HCT116 (cell line): ENCODE measurements around the gene INSRR. TPM values are rescaled to one million over a fixed set of nuclear protein-coding genes. Genes with fewer than 3 reads are reported as not detected.

Experiments
- ATAC-seq: fragments of 200-7000 bp; cut with Tn5 transposase; 2 replicates; pipeline ENCODE4 v1.9.1; 2020; ENCODE audit warnings: mild to moderate bottlenecking, moderate library complexity
- BruUV-seq: library from RNA; stranded (reverse); fragments of 400-500 nt; replicated peaks from 2 replicates; lab custom pipeline; 2021; lab: Mats Ljungman, UMichigan
- CTCF ChIA-PET: fragments of 300-600 bp; sonication (Branson Sonifier 250); formaldehyde crosslinking; loops from one replicate; lab custom pipeline; 2021; ENCODE audit warnings: antibody characterized with exemption; lab: Charles Lee
- POLR2A ChIA-PET: fragments of 300-600, 350-600 bp; sonication (Branson Sonifier 250); formaldehyde crosslinking; loops from one replicate; lab custom pipeline; 2021; ENCODE audit warnings: antibody characterized with exemption; lab: Charles Lee
- RAD21 ChIA-PET, 2 experiments: fragments of 300-600 bp; sonication (Branson Sonifier 250); formaldehyde crosslinking; loops; one replicate each; lab custom pipeline; 2023; ENCODE audit warnings: low total read pairs in 2 of 2; ENCODE audit not compliant: uncharacterized antibody in 2 of 2, unreplicated experiment in 2 of 2, low non-redundant PET in 1 of 2; lab: Charles Lee
- DNase-seq: peaks from one replicate; pipeline ENCODE4 v3.0.0-alpha.2; 2010; ENCODE audit warnings: low read depth, low spot score
- H2AFZ ChIP-seq: fragments of 200-600 bp; shearing (Covaris generic), sonication (generic); 2 replicates; pipeline ENCODE4 v1.6.1; 2017; ENCODE audit warnings: low read depth, mixed run types, mixed read lengths, antibody characterized with exemption, low read length; ENCODE audit not compliant: poor library complexity, severe bottlenecking
- H3K27ac ChIP-seq: 2 replicates; pipeline ENCODE4 v1.5.1; 2012; ENCODE audit warnings: low read depth, low read length
- H3K27me3 ChIP-seq: fragments of 200-600 bp; sonication (generic); 2 replicates; pipeline ENCODE4 v1.6.1; 2016; ENCODE audit warnings: mixed run types, low read length, mixed read lengths; ENCODE audit not compliant: insufficient read depth
- H3K36me3 ChIP-seq, 2 experiments: fragments of 200-500 bp in 1 of 2; fragments of 200-600 bp in 1 of 2; sonication (Bioruptor generic) in 1 of 2; sonication (generic) in 1 of 2; 2 replicates each; pipeline versions ENCODE4 v1.5.1 to v1.6.1; 2014 to 2016; ENCODE audit warnings: low read length in 2 of 2, inconsistent platforms in 1 of 2, mixed read lengths in 1 of 2, mixed run types in 1 of 2; ENCODE audit not compliant: insufficient read depth in 2 of 2, control insufficient read depth in 1 of 2
- H3K4me1 ChIP-seq, 2 experiments: fragments of 200-600 bp in 1 of 2; sonication (generic) in 1 of 2; 2 replicates each; pipeline versions ENCODE4 v1.5.1 to v1.6.1; 2012 to 2017; ENCODE audit warnings: low read length in 2 of 2, inconsistent platforms in 1 of 2, mild to moderate bottlenecking in 1 of 2, mixed read lengths in 1 of 2, mixed run types in 1 of 2, moderate library complexity in 1 of 2; ENCODE audit not compliant: insufficient read depth in 2 of 2, control insufficient read depth in 1 of 2
- H3K4me2 ChIP-seq: fragments of 200-600 bp; sonication (generic); 2 replicates; pipeline ENCODE4 v1.6.1; 2017; ENCODE audit warnings: mixed run types, low read length, mixed read lengths
- H3K4me3 ChIP-seq, 2 experiments: fragments of 200-600 bp in 1 of 2; sonication (generic) in 1 of 2; replicated peaks in 1 of 2; 2 replicates each; pipeline ENCODE4 v1.5.1; 2011 to 2016; ENCODE audit warnings: low read length in 2 of 2, control low read depth in 1 of 2, low read depth in 1 of 2, mild to moderate bottlenecking in 1 of 2, mixed read lengths in 1 of 2, mixed run types in 1 of 2
- H3K79me2 ChIP-seq: fragments of 200-600 bp; sonication (generic); 2 replicates; pipeline ENCODE4 v1.6.1; 2017; ENCODE audit warnings: mild to moderate bottlenecking, mixed run types, low read length, moderate library complexity, mixed read lengths; ENCODE audit not compliant: insufficient read depth
- H3K9ac ChIP-seq: fragments of 200-600 bp; sonication (generic); 2 replicates; pipeline ENCODE4 v1.6.1; 2016; ENCODE audit warnings: low read length, mixed read lengths
- H3K9me2 ChIP-seq: fragments of 200-600 bp; sonication (generic), shearing (Covaris generic); 2 replicates; pipeline ENCODE4 v1.6.1; 2017; ENCODE audit warnings: mixed run types, mild to moderate bottlenecking, moderate library complexity; ENCODE audit not compliant: insufficient read depth
- H3K9me3 ChIP-seq, 2 experiments: fragments of 200-500 bp in 1 of 2; fragments of 200-600 bp in 1 of 2; sonication (Bioruptor generic) in 1 of 2; sonication (generic) in 1 of 2; 2 replicates each; pipeline ENCODE4 v1.6.1; 2014 to 2017; ENCODE audit warnings: low read length in 2 of 2, mixed read lengths in 2 of 2, inconsistent platforms in 1 of 2, low read depth in 1 of 2, mild to moderate bottlenecking in 1 of 2, mixed run types in 1 of 2, moderate library complexity in 1 of 2; ENCODE audit not compliant: control insufficient read depth in 1 of 2, insufficient read depth in 1 of 2
- H4K20me1 ChIP-seq: fragments of 200-600 bp; sonication (generic), shearing (Covaris generic); 2 replicates; pipeline ENCODE4 v1.6.1; 2017; ENCODE audit warnings: mixed run types, mild to moderate bottlenecking, moderate library complexity; ENCODE audit not compliant: insufficient read depth
- CTCF ChIP-seq, 3 experiments: fragments of 200-600 bp in 1 of 3; sonication (generic) in 1 of 3; IDR thresholded peaks in 2 of 3; conservative IDR thresholded peaks in 1 of 3; 2 replicates each; pipeline ENCODE4 v1.5.1; 2012 to 2017; ENCODE audit warnings: low read depth in 2 of 3, low read length in 2 of 3, antibody characterized with exemption in 1 of 3, borderline replicate concordance in 1 of 3, control low read depth in 1 of 3, mild to moderate bottlenecking in 1 of 3, mixed read lengths in 1 of 3, mixed run types in 1 of 3, moderate library complexity in 1 of 3; ENCODE audit not compliant: insufficient read depth in 1 of 3
- EZH2 ChIP-seq: fragments of 200-600 bp; sonication (generic); IDR thresholded peaks from 2 replicates; pipeline ENCODE4 v1.6.1; 2017; ENCODE audit warnings: antibody characterized with exemption, mixed run types
- POLR2A ChIP-seq: IDR thresholded peaks from 2 replicates; pipeline ENCODE4 v1.7.0; 2011; ENCODE audit warnings: borderline replicate concordance; ENCODE audit not compliant: insufficient read depth, insufficient read length; ENCODE audit errors: extremely low read depth
- REST ChIP-seq: IDR thresholded peaks from 2 replicates; pipeline ENCODE4 v1.6.1; 2012; ENCODE audit warnings: low read depth
- TCF7L2 ChIP-seq: IDR thresholded peaks from 2 replicates; pipeline ENCODE4 v1.7.0; 2011; ENCODE audit warnings: borderline replicate concordance, inconsistent platforms; ENCODE audit not compliant: insufficient read depth, insufficient read length; ENCODE audit errors: extremely low read depth
- ZNF274 ChIP-seq: fragments of 200-500 bp; sonication (Bioruptor generic); IDR thresholded peaks from 2 replicates; pipeline ENCODE4 v1.6.1; 2014; ENCODE audit warnings: mild to moderate bottlenecking, low read depth, low read length, inconsistent platforms
- intact Hi-C: fragments of 100-400 bp; cut with micrococcal nuclease; formaldehyde crosslinking; loops from 2 replicates; pipeline ENCODE4 v1.10.0; 2022
- total RNA-seq: library from RNA; stranded (reverse); gene quantifications from one replicate; pipeline ENCODE4 v1.2.1, GENCODE V29; 2021; ENCODE audit not compliant: unreplicated experiment
- TF ChIP-seq, protein P1 (sequence below): IDR thresholded peaks from 2 replicates; pipeline ENCODE4 v1.6.1; 2012
- TF ChIP-seq, protein P2 (sequence below): IDR thresholded peaks from 2 replicates; pipeline ENCODE4 v1.6.1; 2012

The INSRR gene
- total RNA-seq, 1 experiment from 2014 or later = not detected

GRCh38 chr1:156833603-156834002 is 25.3 kb downstream of the INSRR start:
- Histone ChIP-seq H3K4me1 (no peaks in the 10 kb centered on the region), H3K36me3 (no peaks in the 10 kb centered on the region), H3K27me3 (peaks cover 14% of the 10 kb centered on the region; the same call in 1 of the 2 replicates), H3K9me3 (no peaks in the 10 kb centered on the region), H2AFZ (no peak overlapping the region), H3K79me2 (no peaks in the 10 kb centered on the region), H3K27ac (no peak overlapping the region), H4K20me1 (no peaks in the 10 kb centered on the region), H3K4me3 (no peak overlapping the region), H3K4me2 (no peak overlapping the region), H3K9ac (no peak overlapping the region)
- CTCF ChIA-PET = interaction anchor here (0.6 to 1.4 kb wide), 2 partner anchors 9 to 20 kb away, joined by 3 to 5 read pairs; no protein-coding TSS in a partner anchor
- POLR2A ChIA-PET = no interaction called here
- RAD21 ChIA-PET = no interaction called here
- intact Hi-C loops = no loop called here
- DNase-seq (no peak), ATAC-seq (peak; percentile 67; the same call in 1 of the 2 replicates)
- TF ChIP-seq, protein P1, sequence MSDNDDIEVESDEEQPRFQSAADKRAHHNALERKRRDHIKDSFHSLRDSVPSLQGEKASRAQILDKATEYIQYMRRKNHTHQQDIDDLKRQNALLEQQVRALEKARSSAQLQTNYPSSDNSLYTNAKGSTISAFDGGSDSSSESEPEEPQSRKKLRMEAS = no peak
- TF ChIP-seq POLR2A (no peak), CTCF (IDR thresholded peaks at IDR 0.05 in 2 of 3, conservative IDR thresholded peaks at IDR 0.05 in 1 of 3; ENCODE audit: borderline replicate concordance in 1 of 3, insufficient read depth in 1 of 3, low read depth in 2 of 3, low read length in 2 of 3) (peak in 2 of 3 experiments; percentile 16 to 26; a peak in 3 of 6 replicates)
- TF ChIP-seq, all 23 proteins: peak for 1
- BruUV-seq = no TSS peak
- no peaks in the 10 kb centered on the region for H3K9me2 ChIP-seq

GRCh38 chr1:156832434-156832833 is 26.5 kb downstream of the INSRR start:
- intact Hi-C loops = no loop called here
- no peaks in the 10 kb centered on the region for H4K20me1 ChIP-seq
- H3K27me3 ChIP-seq = peaks cover 14% of the 10 kb centered on the region; the same call in 1 of the 2 replicates
- CTCF ChIA-PET = no interaction called here
- no peaks in the 10 kb centered on the region for H3K79me2 ChIP-seq
- no peak overlapping the region for H3K9ac ChIP-seq
- H3K4me3 ChIP-seq = no peak overlapping the region
- ATAC-seq = peak; percentile 52; the same call in 1 of the 2 replicates
- no peak overlapping the region for H3K27ac ChIP-seq
- no peaks in the 10 kb centered on the region for H3K36me3 ChIP-seq
- no peak overlapping the region for H3K4me2 ChIP-seq
- no peaks in the 10 kb centered on the region for H3K4me1 ChIP-seq
- DNase-seq = no peak
- POLR2A ChIA-PET = interaction anchor here (0.9 kb wide), 1 partner anchor 10 kb away, joined by 3 read pairs; no protein-coding TSS in a partner anchor
- no peak overlapping the region for H2AFZ ChIP-seq
- no peaks in the 10 kb centered on the region for H3K9me3 ChIP-seq
- no TSS peak for BruUV-seq
- RAD21 ChIA-PET = no interaction called here
- H3K9me2 ChIP-seq = no peaks in the 10 kb centered on the region
- TF ChIP-seq REST (no peak), EZH2 (no peak), TCF7L2 (no peak), ZNF274 (no peak), CTCF (IDR thresholded peaks at IDR 0.05 in 2 of 3, conservative IDR thresholded peaks at IDR 0.05 in 1 of 3; ENCODE audit: borderline replicate concordance in 1 of 3, insufficient read depth in 1 of 3, low read depth in 2 of 3, low read length in 2 of 3) (no peak)
- TF ChIP-seq, protein P2, sequence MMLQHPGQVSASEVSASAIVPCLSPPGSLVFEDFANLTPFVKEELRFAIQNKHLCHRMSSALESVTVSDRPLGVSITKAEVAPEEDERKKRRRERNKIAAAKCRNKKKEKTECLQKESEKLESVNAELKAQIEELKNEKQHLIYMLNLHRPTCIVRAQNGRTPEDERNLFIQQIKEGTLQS = no peak
- TF ChIP-seq, protein P1 = no peak
